ENCODE measurements around the gene FGF14. TPM values are rescaled to one million over a fixed set of nuclear protein-coding genes. Genes with fewer than 3 reads are reported as not detected.

The FGF14 gene
- total RNA-seq, 1 donor from 2014 or later, result not detected

GRCh38 chr13:102235689-102236088 is 166.2 kb downstream of the FGF14 start:
- no peak for DNase-seq (ENCODE audit: low read depth)
- no peak overlapping the region for H3K4me3 ChIP-seq (ENCODE audit: low read depth, low read length)

GRCh38 chr13:102234618-102235017 is 167.2 kb downstream of the FGF14 start:
- no peaks in the 10 kb centered on the region for H3K27me3 ChIP-seq (ENCODE audit: control insufficient read depth, insufficient read depth, low read length)
- no peak overlapping the region for H3K4me3 ChIP-seq (ENCODE audit: low read depth, low read length)
- no peak for TF ChIP-seq CTCF (IDR thresholded peaks at IDR 0.05; ENCODE audit: insufficient read depth, low read length, poor library complexity, severe bottlenecking)
- no peak for DNase-seq (ENCODE audit: low read depth)
- no peaks in the 10 kb centered on the region for H3K36me3 ChIP-seq (ENCODE audit: control insufficient read depth, insufficient read depth, low read length)

More at GRCh38 chr13:102235689-102236088, 166.2 kb downstream of the FGF14 start:
- no peaks in the 10 kb centered on the region for H3K27me3 ChIP-seq (ENCODE audit: control insufficient read depth, insufficient read depth, low read length)
- TF ChIP-seq CTCF (IDR thresholded peaks at IDR 0.05; ENCODE audit: insufficient read depth, low read length, poor library complexity, severe bottlenecking), result no peak
- no peaks in the 10 kb centered on the region for H3K36me3 ChIP-seq (ENCODE audit: control insufficient read depth, insufficient read depth, low read length)

- TF ChIP-seq CTCF (IDR thresholded peaks at IDR 0.05; ENCODE audit: insufficient read depth, low read length, poor library complexity, severe bottlenecking), result no peak
- Histone ChIP-seq H3K4me3 (ENCODE audit: low read depth, low read length) (no peak overlapping the region), H3K36me3 (ENCODE audit: control insufficient read depth, insufficient read depth, low read length) (no peaks in the 10 kb centered on the region), H3K27me3 (ENCODE audit: control insufficient read depth, insufficient read depth, low read length) (no peaks in the 10 kb centered on the region)
- DNase-seq (ENCODE audit: low read depth), result no peak
Measured at GRCh38 chr13:102233566-102234208, 168.2 kb downstream of the FGF14 start.

GRCh38 chr13:102231479-102231878 is 170.4 kb downstream of the FGF14 start:
- Histone ChIP-seq H3K36me3 (ENCODE audit: control insufficient read depth, insufficient read depth, low read length) (no peaks in the 10 kb centered on the region), H3K27me3 (ENCODE audit: control insufficient read depth, insufficient read depth, low read length) (no peaks in the 10 kb centered on the region), H3K4me3 (ENCODE audit: low read depth, low read length) (no peak overlapping the region)
- DNase-seq (ENCODE audit: low read depth), result no peak
- no peak for TF ChIP-seq CTCF (IDR thresholded peaks at IDR 0.05; ENCODE audit: insufficient read depth, low read length, poor library complexity, severe bottlenecking)

- Histone ChIP-seq H3K36me3 (ENCODE audit: control insufficient read depth, insufficient read depth, low read length) (no peaks in the 10 kb centered on the region), H3K4me3 (ENCODE audit: low read depth, low read length) (no peak overlapping the region), H3K27me3 (ENCODE audit: control insufficient read depth, insufficient read depth, low read length) (no peaks in the 10 kb centered on the region)
- no peak for TF ChIP-seq CTCF (IDR thresholded peaks at IDR 0.05; ENCODE audit: insufficient read depth, low read length, poor library complexity, severe bottlenecking)
- no peak for DNase-seq (ENCODE audit: low read depth)
Measured at GRCh38 chr13:102227741-102228140, 174.1 kb downstream of the FGF14 start.

- DNase-seq (ENCODE audit: low read depth), result no peak
- Histone ChIP-seq H3K4me3 (ENCODE audit: low read depth, low read length) (no peak overlapping the region), H3K36me3 (ENCODE audit: control insufficient read depth, insufficient read depth, low read length) (no peaks in the 10 kb centered on the region), H3K27me3 (ENCODE audit: control insufficient read depth, insufficient read depth, low read length) (no peaks in the 10 kb centered on the region)
- no peak for TF ChIP-seq CTCF (IDR thresholded peaks at IDR 0.05; ENCODE audit: insufficient read depth, low read length, poor library complexity, severe bottlenecking)
Measured at GRCh38 chr13:102226591-102226990, 175.3 kb downstream of the FGF14 start.
